Tibial artery (tissue), 4 donors: Measurements from ENCODE around the gene MICU2.

Experiments
- DNase-seq, 2 donors: peaks; one replicate each; pipeline ENCODE4 v3.0.0-alpha.2; 2019
- H3K27ac ChIP-seq, 2 donors: fragments of 200-600 bp; sonication (generic) in 1 of 2; 1 replicate in 1 of 2; 2 replicates in 1 of 2; pipeline ENCODE4 v1.5.1; 2018 to 2019; ENCODE audit warnings: mild to moderate bottlenecking in 1 of 2
- H3K27me3 ChIP-seq, 2 donors: fragments of 200-600 bp; sonication (generic) in 1 of 2; one replicate each; pipeline versions ENCODE4 v1.5.1 to v1.6.0; 2016 to 2019
- H3K36me3 ChIP-seq, 3 donors: fragments of 200-600 bp; sonication (generic) in 2 of 3; one replicate each; pipeline ENCODE4 v1.5.1; 2016 to 2019; ENCODE audit warnings: mild to moderate bottlenecking in 2 of 3
- H3K4me1 ChIP-seq, 4 donors: fragments of 200-600 bp; sonication (generic) in 2 of 4; 1 replicate in 3 of 4; 2 replicates in 1 of 4; pipeline ENCODE4 v1.5.1; 2016 to 2019
- H3K4me3 ChIP-seq, 2 donors: fragments of 200-600 bp; sonication (generic) in 1 of 2; 1 replicate in 1 of 2; 2 replicates in 1 of 2; pipeline ENCODE4 v1.5.1; 2018 to 2019; ENCODE audit warnings: mild to moderate bottlenecking in 2 of 2
- H3K9me3 ChIP-seq, 3 donors: fragments of 200-600 bp; sonication (generic) in 1 of 3; one replicate each; pipeline ENCODE4 v1.5.1; 2016 to 2019
- CTCF ChIP-seq, 2 experiments: fragments of 200-600 bp in 1 of 2; fragments of 450-650 bp in 1 of 2; IDR thresholded peaks; one replicate each; pipeline ENCODE4 v1.5.1; 2017 to 2019; ENCODE audit warnings: antibody characterized with exemption in 2 of 2, mild to moderate bottlenecking in 1 of 2, moderate library complexity in 1 of 2
- intact Hi-C: fragments of 100-400 bp; cut with DNase I; formaldehyde crosslinking; loops from one replicate; pipeline ENCODE4 v1.15.0; 2023; ENCODE audit warnings: low total_unique reads

MICU2 gene

GRCh38 chr13:21531455-21531854, 72.5 kb downstream of the MICU2 start:
- intact Hi-C loops = no loop called here
- no peak for TF ChIP-seq CTCF (IDR thresholded peaks at IDR 0.05)
- Histone ChIP-seq H3K36me3 (no peaks in the 10 kb centered on the region), H3K4me3 (no peak overlapping the region), H3K4me1 (no peaks in the 10 kb centered on the region), H3K9me3 (no peaks in the 10 kb centered on the region), H3K27ac (no peak overlapping the region), H3K27me3 (no peaks in the 10 kb centered on the region)
- DNase-seq = no peak

GRCh38 chr13:21530656-21531055, 73.3 kb downstream of the MICU2 start:
- Histone ChIP-seq H3K27ac (no peak overlapping the region), H3K36me3 (no peaks in the 10 kb centered on the region), H3K27me3 (no peaks in the 10 kb centered on the region), H3K9me3 (no peaks in the 10 kb centered on the region), H3K4me1 (no peaks in the 10 kb centered on the region), H3K4me3 (no peak overlapping the region)
- no peak for TF ChIP-seq CTCF (IDR thresholded peaks at IDR 0.05)
- intact Hi-C loops = no loop called here
- DNase-seq = no peak

GRCh38 chr13:21529146-21529893, 74.7 kb downstream of the MICU2 start:
- Histone ChIP-seq H3K4me3 (no peak overlapping the region), H3K27ac (no peak overlapping the region), H3K4me1 (no peaks in the 10 kb centered on the region), H3K9me3 (no peaks in the 10 kb centered on the region), H3K36me3 (no peaks in the 10 kb centered on the region), H3K27me3 (no peaks in the 10 kb centered on the region)
- TF ChIP-seq CTCF (IDR thresholded peaks at IDR 0.05) = no peak
- DNase-seq = no peak
- intact Hi-C loops = no loop called here

- H3K27me3 ChIP-seq = no peaks in the 10 kb centered on the region
- H3K36me3 ChIP-seq = peaks cover 0 to under 1% (median 0%) of the 10 kb centered on the region in 3 donors
- DNase-seq = no peak
- no peak overlapping the region for H3K4me3 ChIP-seq
- no peaks in the 10 kb centered on the region for H3K4me1 ChIP-seq
- no peaks in the 10 kb centered on the region for H3K9me3 ChIP-seq
- intact Hi-C loops = no loop called here
- TF ChIP-seq CTCF (IDR thresholded peaks at IDR 0.05) = no peak
- no peak overlapping the region for H3K27ac ChIP-seq
Observed at GRCh38 chr13:21528616-21529015, 75.4 kb downstream of the MICU2 start.

GRCh38 chr13:21526707-21527540, 77.0 kb downstream of the MICU2 start:
- DNase-seq = no peak
- Histone ChIP-seq H3K4me3 (no peak overlapping the region), H3K9me3 (no peaks in the 10 kb centered on the region), H3K27me3 (no peaks in the 10 kb centered on the region), H3K27ac (no peak overlapping the region), H3K36me3 (peaks cover 0 to 6% (median 0%) of the 10 kb centered on the region in 3 donors), H3K4me1 (no peaks in the 10 kb centered on the region)
- intact Hi-C loops = no loop called here
- TF ChIP-seq CTCF (IDR thresholded peaks at IDR 0.05) = no peak
